ENCODE measurements around the gene SUMF1. TPM values are rescaled to one million over a fixed set of nuclear protein-coding genes. Genes with fewer than 3 reads are reported as not detected.

The SUMF1 gene
- total and polyA plus RNA-seq, 4 donors, result 13.0 to 34.2 (median 23.5) TPM

- H3K9ac ChIP-seq (ENCODE audit: low read depth in 1 of 2, low read length in 2 of 2), result no peak overlapping the region
- H3K9me3 ChIP-seq (ENCODE audit: control insufficient read depth in 4 of 4, low read length in 3 of 4), result no peaks in the 10 kb centered on the region
- no peak for DNase-seq (ENCODE audit: low spot score)
- 97% methylated on average over 3 of the region's 3 CpGs for WGBS
- no peak overlapping the region for H3K27ac ChIP-seq (ENCODE audit: low read depth in 1 of 2, low read length in 2 of 2)
- H3K27me3 ChIP-seq (ENCODE audit: control insufficient read depth in 4 of 4, insufficient read depth in 4 of 4, low read length in 3 of 4), result no peaks in the 10 kb centered on the region
- H3K4me1 ChIP-seq (ENCODE audit: control insufficient read depth in 4 of 4, insufficient read depth in 4 of 4, low read length in 3 of 4), result peaks cover 0 to 4% (median 0%) of the 10 kb centered on the region in 4 donors
- H3K36me3 ChIP-seq (ENCODE audit: control insufficient read depth in 4 of 4, insufficient read depth in 3 of 4, low read depth in 1 of 4, low read length in 3 of 4), result peaks cover 0 to 22% (median 5%) of the 10 kb centered on the region in 4 donors
- TF ChIP-seq FOXA1 (IDR thresholded peaks at IDR 0.05) (no peak), HNF4G (IDR thresholded peaks at IDR 0.05) (no peak), MAX (IDR thresholded peaks at IDR 0.05) (no peak), SP1 (IDR thresholded peaks at IDR 0.05) (no peak), NR2F2 (IDR thresholded peaks at IDR 0.05) (no peak), FOXA2 (IDR thresholded peaks at IDR 0.05) (no peak), REST (IDR thresholded peaks at IDR 0.05) (no peak), JUND (IDR thresholded peaks at IDR 0.05) (no peak), RAD21 (IDR thresholded peaks at IDR 0.05) (no peak), TAF1 (conservative IDR thresholded peaks at IDR 0.05) (no peak), YY1 (IDR thresholded peaks at IDR 0.05) (no peak), ZBTB33 (IDR thresholded peaks at IDR 0.05) (no peak), HNF4A (conservative IDR thresholded peaks at IDR 0.05) (no peak), RXRA (IDR thresholded peaks at IDR 0.05) (no peak)
- H3K4me3 ChIP-seq (ENCODE audit: low read depth in 1 of 3, low read length in 3 of 3), result no peak overlapping the region
Observed at GRCh38 chr3:4447295-4447999, 19.6 kb downstream of the SUMF1 start.

- DNase-seq (ENCODE audit: low spot score), result no peak
- Histone ChIP-seq H3K9me3 (ENCODE audit: control insufficient read depth in 4 of 4, low read length in 3 of 4) (no peaks in the 10 kb centered on the region), H3K36me3 (ENCODE audit: control insufficient read depth in 4 of 4, insufficient read depth in 3 of 4, low read depth in 1 of 4, low read length in 3 of 4) (peaks cover 0 to 11% (median 5%) of the 10 kb centered on the region in 4 donors), H3K4me3 (ENCODE audit: low read depth in 1 of 3, low read length in 3 of 3) (no peak overlapping the region), H3K27me3 (ENCODE audit: control insufficient read depth in 4 of 4, insufficient read depth in 4 of 4, low read length in 3 of 4) (no peaks in the 10 kb centered on the region), H3K27ac (ENCODE audit: low read depth in 1 of 2, low read length in 2 of 2) (no peak overlapping the region), H3K9ac (ENCODE audit: low read depth in 1 of 2, low read length in 2 of 2) (no peak overlapping the region), H3K4me1 (ENCODE audit: control insufficient read depth in 4 of 4, insufficient read depth in 4 of 4, low read length in 3 of 4) (no peaks in the 10 kb centered on the region)
- 87% methylated on average over 6 of the region's 6 CpGs for WGBS
- TF ChIP-seq CTCF (IDR thresholded peaks at IDR 0.05; ENCODE audit: low read depth, low read length, missing input control) (no peak), FOXA1 (IDR thresholded peaks at IDR 0.05) (no peak), MAX (IDR thresholded peaks at IDR 0.05) (no peak), HNF4A (conservative IDR thresholded peaks at IDR 0.05) (no peak), RAD21 (IDR thresholded peaks at IDR 0.05) (no peak), TAF1 (conservative IDR thresholded peaks at IDR 0.05) (no peak), EGR1 (IDR thresholded peaks at IDR 0.05; ENCODE audit: low read depth in 2 of 2) (no peak), YY1 (IDR thresholded peaks at IDR 0.05) (no peak), ZBTB33 (IDR thresholded peaks at IDR 0.05) (no peak), HNF4G (IDR thresholded peaks at IDR 0.05) (no peak), GABPA (IDR thresholded peaks at IDR 0.05 in 1 of 2, conservative IDR thresholded peaks at IDR 0.05 in 1 of 2) (no peak), FOXA2 (IDR thresholded peaks at IDR 0.05) (no peak), ATF3 (IDR thresholded peaks at IDR 0.05) (no peak)
Observed at GRCh38 chr3:4440951-4441350, 26.1 kb downstream of the SUMF1 start.
